HepG2 (cell line): ENCODE results near the gene TRIM72. TPM values are rescaled to one million over a fixed set of nuclear protein-coding genes. Genes with fewer than 3 reads are reported as not detected.
A peak's percentile ranks its signal among the peaks of the same experiment; 100 is the strongest.

Experiments
- ATAC-seq: fragments of 200-7000 bp; cut with Tn5 transposase; 3 replicates; pipeline ENCODE4 v1.9.1; 2020; ENCODE audit warnings: mild to moderate bottlenecking, moderate library complexity
- BruUV-seq: library from RNA; stranded (reverse); fragments of 400-500 nt; replicated peaks from 2 replicates; lab custom pipeline; 2021; lab: Mats Ljungman, UMichigan
- CTCF ChIA-PET: fragments of 300-600 bp; formaldehyde crosslinking; extraction: SDS; loops from one replicate; lab custom pipeline; 2021; ENCODE audit warnings: low total read pairs, inconsistent platforms, low intra/inter-chr PET ratio; lab: Yijun Ruan, JAX
- POLR2A ChIA-PET: fragments of 350-600 bp; sonication (Branson Sonifier 250); formaldehyde crosslinking; loops from one replicate; lab custom pipeline; 2020; ENCODE audit warnings: antibody characterized with exemption, inconsistent platforms; lab: Yijun Ruan, JAX
- DNase-seq: peaks from one replicate; pipeline ENCODE4 v3.0.0-alpha.2; 2015; ENCODE audit warnings: low spot score
- FAIRE-seq: peaks from 3 replicates; lab custom pipeline; 2011; peaks lifted over from hg19 to GRCh38; lab: Jason Lieb, UNC
- H2AFZ ChIP-seq: one replicate; pipeline ENCODE4 v1.6.1; 2011; ENCODE audit warnings: low read length, inconsistent platforms
- H3K27ac ChIP-seq: fragments of 300-600 bp; 3 replicates; pipeline ENCODE4 v1.8.0; 2011; ENCODE audit warnings: mixed run types, mild to moderate bottlenecking, mixed read lengths, low read length, inconsistent platforms; ENCODE audit not compliant: insufficient read depth; ENCODE audit errors: extremely low read length
- H3K27me3 ChIP-seq, 2 experiments: fragments of 200-600 bp in 1 of 2; 2 replicates in 1 of 2; 3 replicates in 1 of 2; pipeline versions ENCODE4 v1.6.0 to v1.8.0; 2011; ENCODE audit warnings: low read length in 2 of 2, mild to moderate bottlenecking in 2 of 2, moderate library complexity in 2 of 2, inconsistent platforms in 1 of 2; ENCODE audit not compliant: insufficient read depth in 2 of 2, control insufficient read depth in 1 of 2
- H3K36me3 ChIP-seq, 2 experiments: fragments of 200-600 bp in 1 of 2; replicated peaks in 1 of 2; 2 replicates in 1 of 2; 3 replicates in 1 of 2; pipeline versions ENCODE4 v1.5.1 to v1.8.0; 2011; ENCODE audit warnings: low read length in 2 of 2, inconsistent platforms in 1 of 2; ENCODE audit not compliant: insufficient read depth in 2 of 2, control insufficient read depth in 1 of 2
- H3K4me1 ChIP-seq: 2 replicates; pipeline ENCODE4 v1.5.1; 2012; ENCODE audit warnings: low read length, inconsistent platforms; ENCODE audit not compliant: insufficient read depth
- H3K4me2 ChIP-seq: 2 replicates; pipeline ENCODE4 v1.6.0; 2011; ENCODE audit warnings: low read depth, low read length, inconsistent platforms
- H3K4me3 ChIP-seq, 3 experiments: fragments of 200-600 bp in 1 of 3; sonication (generic), shearing (Covaris generic) in 1 of 3; replicated peaks in 1 of 3; 2 replicates each; pipeline ENCODE4 v1.5.1; 2011 to 2016; ENCODE audit warnings: low read length in 3 of 3, inconsistent platforms in 2 of 3, low read depth in 2 of 3, mild to moderate bottlenecking in 2 of 3, control low read depth in 1 of 3, mixed read lengths in 1 of 3; ENCODE audit not compliant: insufficient read depth in 1 of 3
- H3K79me2 ChIP-seq: one replicate; pipeline ENCODE4 v1.6.1; 2011; ENCODE audit warnings: low read length, inconsistent platforms; ENCODE audit not compliant: insufficient read depth
- H3K9ac ChIP-seq: 2 replicates; pipeline ENCODE4 v1.6.0; 2011; ENCODE audit warnings: mild to moderate bottlenecking, low read depth, low read length, inconsistent platforms; ENCODE audit not compliant: insufficient read depth
- H3K9me3 ChIP-seq: 2 replicates; pipeline ENCODE4 v1.5.1; 2012; ENCODE audit warnings: mild to moderate bottlenecking, low read length
- H4K20me1 ChIP-seq: 2 replicates; pipeline ENCODE4 v1.6.0; 2011; ENCODE audit warnings: inconsistent platforms, mild to moderate bottlenecking, low read length, moderate library complexity; ENCODE audit not compliant: insufficient read depth
- FLYWCH1 ChIP-seq: sonication (generic); formaldehyde crosslinking; IDR thresholded peaks from 2 replicates; pipeline ENCODE4 v1.8.1; 2023; ENCODE audit warnings: mild to moderate bottlenecking, missing genetic modification reagents
- HHEX ChIP-seq: IDR thresholded peaks from 2 replicates; pipeline ENCODE4 v1.6.1; 2016; ENCODE audit warnings: control low read depth
- IKZF4 ChIP-seq: sonication (generic); formaldehyde crosslinking; IDR thresholded peaks from 2 replicates; pipeline ENCODE4 v1.5.1; 2020; ENCODE audit warnings: borderline replicate concordance, mild to moderate bottlenecking, low read depth, missing genetic modification reagents; ENCODE audit errors: not compliant biosample characterization
- IKZF5 ChIP-seq: IDR thresholded peaks from 2 replicates; pipeline ENCODE4 v1.6.1; 2018; ENCODE audit warnings: missing genetic modification reagents, mild to moderate bottlenecking, missing compliant biosample characterization
- KAT7 ChIP-seq: IDR thresholded peaks from 2 replicates; pipeline ENCODE4 v1.6.1; 2018; ENCODE audit warnings: borderline replicate concordance, missing compliant biosample characterization
- MBD4 ChIP-seq: IDR thresholded peaks from 2 replicates; pipeline ENCODE4 v1.6.1; 2012; ENCODE audit warnings: low read length, inconsistent platforms, borderline replicate concordance
- PAF1 ChIP-seq: IDR thresholded peaks from 2 replicates; pipeline ENCODE4 v1.6.1; 2016; ENCODE audit warnings: missing genetic modification reagents, missing compliant biosample characterization
- POLR2A ChIP-seq, 2 experiments: IDR thresholded peaks; 2 replicates each; pipeline ENCODE4 v1.6.1; 2011; ENCODE audit warnings: low read depth in 2 of 2, low read length in 2 of 2, mild to moderate bottlenecking in 1 of 2, moderate library complexity in 1 of 2; ENCODE audit not compliant: insufficient read depth in 1 of 2
- POLR2AphosphoS2 ChIP-seq: IDR thresholded peaks from 2 replicates; pipeline ENCODE4 v1.6.1; 2011; ENCODE audit warnings: low read depth, low read length, improper control_type of control experiment
- RBM22 ChIP-seq: fragments of 200-400 bp; formaldehyde crosslinking; optimal IDR thresholded peaks from 2 replicates; pipeline ENCODE3; 2017; ENCODE audit warnings: mild to moderate bottlenecking, low read length, moderate library complexity
- RORA ChIP-seq: sonication (generic); formaldehyde crosslinking; IDR thresholded peaks from 2 replicates; pipeline ENCODE4 v1.5.0; 2020; ENCODE audit warnings: mild to moderate bottlenecking, missing genetic modification reagents, moderate library complexity
- RXRA ChIP-seq: sonication (generic); formaldehyde crosslinking; IDR thresholded peaks from 2 replicates; pipeline ENCODE4 v1.5.1; 2020; ENCODE audit warnings: missing genetic modification reagents
- TBP ChIP-seq: sonication (generic); formaldehyde crosslinking; IDR thresholded peaks from 2 replicates; pipeline ENCODE4 v1.5.0; 2020; ENCODE audit warnings: missing genetic modification reagents
- XRCC5 ChIP-seq: fragments of 200-400 bp; formaldehyde crosslinking; optimal IDR thresholded peaks from 2 replicates; pipeline ENCODE3; 2017; ENCODE audit warnings: mild to moderate bottlenecking, low read length
- ZNF263 ChIP-seq: sonication (generic); formaldehyde crosslinking; IDR thresholded peaks from 2 replicates; pipeline ENCODE4 v1.4.0; 2020; ENCODE audit warnings: missing genetic modification reagents
- ZNF414 ChIP-seq: sonication (generic); formaldehyde crosslinking; IDR thresholded peaks from 2 replicates; pipeline ENCODE4 v1.5.0; 2020; ENCODE audit warnings: missing genetic modification reagents
- ZSCAN29 ChIP-seq: sonication (generic); formaldehyde crosslinking; conservative IDR thresholded peaks from 2 replicates; pipeline ENCODE4 v1.4.0; 2020; ENCODE audit warnings: mild to moderate bottlenecking, missing genetic modification reagents
- WGBS: methylation state at CpG from one replicate; pipeline ENCODE4 v1.1.6; 2017; ENCODE audit warnings: low lambda C conversion rate; 5-methylcytosine and 5-hydroxymethylcytosine counted together
- in situ Hi-C: cut with HindIII; loops from 2 replicates; pipeline ENCODE4 v1.10.0; 2017; ENCODE audit warnings: low pct_unique_long_range_greater_than_20kb; ENCODE audit not compliant: extremely low pct_ligation_motif_present
- intact Hi-C: fragments of 100-400 bp; cut with micrococcal nuclease; formaldehyde crosslinking; loops from one replicate; pipeline ENCODE4 v1.10.0; 2022; ENCODE audit not compliant: unreplicated experiment
- polyA plus RNA-seq, 8 experiments: library from polyadenylated mRNA; depleted of rRNA in 3 of 8; stranded (reverse) in 7 of 8; unstranded in 1 of 8; fragments of >200 nt; fragmentation: Illumina TruSeq in 4 of 8; extraction: Trizol in 4 of 8; gene quantifications; 2 replicates each; pipeline versions ENCODE4 v1.2.1 to v1.2.3, GENCODE V29; 2011 to 2016; ENCODE audit warnings: low read depth in 4 of 8, missing spikeins in 1 of 8, mixed read lengths in 1 of 8; ENCODE audit not compliant: insufficient read depth in 1 of 8
- total RNA-seq, 5 experiments: library from RNA; depleted of rRNA; stranded (reverse); fragments of >200 nt; fragmentation: Illumina TruSeq; extraction: Trizol; gene quantifications; 2 replicates each; pipeline ENCODE4 v1.2.3, GENCODE V29; 2016; ENCODE audit warnings: low read depth in 1 of 5

The TRIM72 gene
- total and polyA plus RNA-seq, 2 of the 13 experiments (the other 11 are each of a cell fraction or from before 2014, with no cell fraction given): not detected

DNA sequence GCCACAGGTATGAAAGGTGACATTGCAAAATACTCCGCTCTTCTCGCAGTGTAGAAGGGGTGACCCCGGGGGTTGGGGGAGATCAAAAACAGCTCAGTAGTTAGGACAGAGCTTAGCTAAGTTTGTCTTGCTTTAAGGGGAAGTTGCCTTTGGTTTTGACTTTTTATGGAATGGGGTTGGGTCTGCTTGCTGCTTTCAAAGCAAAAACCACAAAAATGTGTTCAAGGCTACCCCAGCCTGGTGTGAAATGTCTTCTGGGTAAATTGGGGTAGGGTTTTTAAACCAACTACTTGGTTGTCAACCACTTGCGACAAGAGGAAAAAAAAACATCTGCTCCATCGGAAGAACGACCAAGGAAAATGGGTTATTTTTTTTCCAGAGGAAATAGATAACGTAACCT is 27.7 kb upstream of the TRIM72 start:
- DNase-seq: no peak
- H3K4me3 ChIP-seq: no peak overlapping the region
- 95% methylated on average over 7 of the region's 7 CpGs for whole genome bisulfite sequencing
- peaks cover 57 to 94% of the 10 kb centered on the region in 2 experiments for H3K36me3 ChIP-seq
- H4K20me1 ChIP-seq: peaks cover 92% of the 10 kb centered on the region
- no peaks in the 10 kb centered on the region for H3K9me3 ChIP-seq
- ChIA-PET POLR2A (no interaction called here), CTCF (no interaction called here)
- no peak overlapping the region for H3K27ac ChIP-seq
- FAIRE-seq: no peak
- H3K4me2 ChIP-seq: no peak overlapping the region
- TF ChIP-seq ZNF263 (CRISPR knock-in tag) (no peak), POLR2A (IDR thresholded peaks at IDR 0.05; ENCODE audit: insufficient read depth in 1 of 2, low read depth in 2 of 2, low read length in 2 of 2) (peak in 1 of 2 experiments; percentile 39; a peak in 1 of 4 replicates)
- no peak overlapping the region for H2AFZ ChIP-seq
- intact Hi-C loops (no loop called here), in situ Hi-C loops (no loop called here)
- peaks cover 50% of the 10 kb centered on the region for H3K4me1 ChIP-seq
- ATAC-seq: no peak
- H3K27me3 ChIP-seq: no peaks in the 10 kb centered on the region; a peak in 1 of 5 replicates
- H3K9ac ChIP-seq: no peak overlapping the region
- no TSS peak for BruUV-seq
- H3K79me2 ChIP-seq: peaks cover 52% of the 10 kb centered on the region

- H3K27ac ChIP-seq: no peak overlapping the region
- no peak for ATAC-seq
- no peak overlapping the region for H3K4me2 ChIP-seq
- no peak overlapping the region for H2AFZ ChIP-seq
- CTCF ChIA-PET: no interaction called here
- H3K36me3 ChIP-seq: peaks cover 60 to 99% of the 10 kb centered on the region in 2 experiments
- no peak for DNase-seq
- no TSS peak for BruUV-seq
- no peak overlapping the region for H3K4me3 ChIP-seq
- peaks cover 91% of the 10 kb centered on the region for H4K20me1 ChIP-seq
- 97% methylated on average over 10 of the region's 10 CpGs for WGBS
- no peak overlapping the region for H3K9ac ChIP-seq
- peaks cover 46% of the 10 kb centered on the region for H3K4me1 ChIP-seq
- no peaks in the 10 kb centered on the region for H3K9me3 ChIP-seq
- H3K79me2 ChIP-seq: peaks cover 42% of the 10 kb centered on the region
- POLR2A ChIA-PET: interaction anchor here (0.8 to 1.4 kb wide), 2 partner anchors 11 to 20 kb away, joined by 3 read pairs; no protein-coding TSS in a partner anchor
- in situ Hi-C loops: no loop called here
- H3K27me3 ChIP-seq: no peaks in the 10 kb centered on the region
- no peak for FAIRE-seq
- intact Hi-C loops: no loop called here
- peak; percentile 85 for TF ChIP-seq POLR2AphosphoS2
- TF ChIP-seq XRCC5: peak; percentile 17
- no peak for TF ChIP-seq RXRA (CRISPR knock-in tag)
- no peak for TF ChIP-seq RORA (CRISPR knock-in tag)
- TF ChIP-seq ZSCAN29 (CRISPR knock-in tag): no peak
- peak; percentile 97 for TF ChIP-seq RBM22
- TF ChIP-seq IKZF5 (CRISPR knock-in tag): no peak
- peak; percentile 58; the same call in 1 of the 2 replicates for TF ChIP-seq PAF1 (CRISPR knock-in tag)
- TF ChIP-seq KAT7: no peak
- no peak for TF ChIP-seq IKZF4 (CRISPR knock-in tag)
- TF ChIP-seq HHEX (CRISPR knock-in tag): no peak
- no peak for TF ChIP-seq ZNF414 (CRISPR knock-in tag)
- no peak for TF ChIP-seq FLYWCH1
- peak; percentile 44; the same call in 1 of the 2 replicates for TF ChIP-seq MBD4
- TF ChIP-seq TBP (CRISPR knock-in tag): no peak
Observed at GRCh38 chr16:31186930-31187807, 26.8 kb upstream of the TRIM72 start.
